Measurements from ENCODE around the gene CCDC83.
"Not testable (repeated sequence)": the region's sequence is repeated elsewhere in the genome, so short reads cannot be mapped to it uniquely, and the experiment has no call there.

CCDC83 gene

GRCh38 chr11:85835729-85836128 is 19.5 kb upstream of the CCDC83 start:
- no peak for DNase-seq (ENCODE audit: low read depth)

- not testable (repeated sequence) for DNase-seq (ENCODE audit: low read depth)
Measured at GRCh38 chr11:85840932-85841331, 14.3 kb upstream of the CCDC83 start.

DNA sequence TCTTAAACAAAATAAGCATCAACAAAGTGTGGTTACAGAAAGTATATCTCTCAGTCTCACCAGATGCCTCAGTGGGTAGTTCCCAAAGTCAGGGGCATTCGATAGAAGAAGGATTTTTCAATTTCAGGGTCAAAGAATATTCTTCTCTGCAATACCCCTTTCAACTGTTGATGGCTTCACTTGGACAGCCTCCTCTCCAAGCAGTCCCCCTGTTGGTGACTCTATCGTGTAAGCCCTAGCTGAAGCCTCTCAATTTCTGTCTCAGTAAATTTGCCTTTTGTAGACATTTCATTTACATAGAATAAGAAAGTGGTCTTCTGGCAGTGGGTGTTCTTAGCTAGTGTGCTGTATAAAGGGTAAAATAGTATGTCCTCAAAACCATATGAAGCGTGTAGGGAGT is 11.3 kb upstream of the CCDC83 start:
- DNase-seq (ENCODE audit: low read depth) = no peak

GRCh38 chr11:85844439-85845123 is 10.6 kb upstream of the CCDC83 start:
- no peak for DNase-seq (ENCODE audit: low read depth)

DNA sequence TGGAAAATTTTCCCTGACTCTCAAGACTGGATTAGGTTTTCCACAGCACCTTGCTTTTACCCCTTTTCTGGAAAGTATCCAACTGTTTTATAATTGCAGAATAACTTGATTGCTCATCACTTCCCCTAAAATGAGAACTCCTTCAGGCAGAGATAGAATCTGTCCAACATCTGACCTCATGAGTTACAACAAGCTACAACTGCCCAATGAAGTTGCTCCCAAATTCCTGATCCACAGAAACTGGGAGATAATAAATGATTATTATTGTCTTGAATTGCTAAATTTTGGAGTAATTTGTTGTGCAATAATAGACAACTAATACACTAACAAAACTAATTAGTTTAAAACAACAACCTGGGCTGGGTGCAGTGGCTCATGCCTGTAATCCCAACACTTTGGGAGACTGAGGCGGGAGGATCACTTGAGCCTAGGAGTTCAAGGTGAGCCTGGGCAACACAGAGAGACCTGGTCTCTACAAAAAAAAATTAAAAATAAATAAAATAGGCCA is 10.0 kb upstream of the CCDC83 start:
- no peak for DNase-seq (ENCODE audit: low read depth)

DNA sequence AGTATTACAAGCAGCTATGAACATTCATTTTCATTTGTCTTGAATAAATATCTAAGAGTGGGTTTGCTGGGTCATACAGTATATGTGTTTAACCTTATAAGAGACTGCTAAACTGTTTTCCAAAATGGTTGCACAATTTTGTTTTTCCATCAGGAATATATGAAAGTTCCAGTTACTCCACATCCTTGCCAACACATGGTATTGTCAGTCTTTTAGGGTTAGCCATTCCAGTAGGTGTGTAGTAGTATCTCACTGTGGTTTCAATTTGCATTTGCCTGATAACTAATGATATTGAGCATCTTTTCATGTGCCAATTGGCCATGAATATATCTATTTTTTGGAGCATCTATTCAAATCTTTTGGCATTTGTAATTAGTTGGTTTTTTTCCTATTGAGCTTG is 7.7 kb upstream of the CCDC83 start:
- no peak for DNase-seq (ENCODE audit: low read depth)

DNA sequence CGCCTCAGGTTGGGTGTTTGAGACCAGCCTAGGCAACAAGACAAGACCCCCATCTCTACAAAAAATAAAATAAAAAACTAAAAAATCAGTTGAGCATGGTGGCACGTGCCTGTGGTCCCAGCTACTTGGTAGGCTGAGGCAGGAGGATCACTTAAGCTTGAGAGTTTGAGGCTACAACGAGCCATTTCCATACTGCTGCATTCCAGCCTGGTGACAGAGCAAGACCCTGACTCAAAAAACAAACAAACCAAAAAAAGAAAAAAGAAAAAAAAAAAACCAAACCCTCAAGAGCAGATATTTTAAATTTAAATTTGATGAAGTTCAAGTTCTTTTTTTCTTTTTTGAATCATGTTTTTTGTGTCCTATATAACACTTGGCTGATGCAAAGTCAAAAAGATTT is 7.2 kb upstream of the CCDC83 start:
- no peak for DNase-seq (ENCODE audit: low read depth)

- DNase-seq (ENCODE audit: low read depth) = no peak
Measured at GRCh38 chr11:85848556-85848955, 6.6 kb upstream of the CCDC83 start.

DNA sequence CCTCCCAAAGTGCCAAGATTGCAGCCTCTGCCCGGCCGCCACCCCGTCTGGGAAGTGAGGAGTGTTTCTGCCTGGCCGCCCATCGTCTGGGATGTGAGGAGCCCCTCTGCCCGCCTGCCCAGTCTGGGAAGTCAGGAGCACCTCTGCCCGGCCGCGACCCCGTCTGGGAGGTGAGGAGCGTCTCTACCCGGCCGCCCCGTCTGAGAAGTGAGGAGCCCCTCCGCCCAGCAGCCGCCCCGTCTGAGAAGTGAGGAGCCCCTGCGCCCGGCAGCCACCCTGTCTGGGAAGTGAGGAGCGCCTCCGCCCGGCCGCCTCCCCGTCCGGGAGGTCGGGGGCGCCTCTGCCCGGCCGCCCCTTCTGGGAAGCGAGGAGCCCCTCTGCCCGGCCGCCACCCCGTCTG is 2.4 kb upstream of the CCDC83 start:
- DNase-seq (ENCODE audit: low read depth) = not testable (repeated sequence)

DNA sequence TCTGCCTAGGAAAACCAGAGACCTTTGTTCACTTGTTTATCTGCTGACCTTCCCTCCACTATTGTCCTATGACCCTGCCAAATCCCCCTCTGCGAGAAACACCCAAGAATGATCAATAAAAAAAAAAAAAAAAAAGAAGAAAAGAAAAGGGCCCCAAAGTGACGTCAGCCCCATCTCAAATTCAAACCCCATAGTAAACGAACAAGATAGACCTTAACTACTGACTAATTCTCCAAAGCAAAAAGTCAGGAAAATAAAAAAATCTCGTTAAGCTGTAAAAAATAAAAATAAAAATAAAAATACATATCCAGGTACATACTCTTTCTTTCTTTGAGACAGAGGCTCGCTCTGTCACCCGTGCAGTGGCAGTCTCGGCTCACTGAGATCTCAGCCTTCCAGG is 1.6 kb upstream of the CCDC83 start:
- DNase-seq (ENCODE audit: low read depth) = not testable (repeated sequence)

GRCh38 chr11:85854212-85854556 is 999 bp upstream of the CCDC83 start:
- no peak for DNase-seq (ENCODE audit: low read depth)

DNA sequence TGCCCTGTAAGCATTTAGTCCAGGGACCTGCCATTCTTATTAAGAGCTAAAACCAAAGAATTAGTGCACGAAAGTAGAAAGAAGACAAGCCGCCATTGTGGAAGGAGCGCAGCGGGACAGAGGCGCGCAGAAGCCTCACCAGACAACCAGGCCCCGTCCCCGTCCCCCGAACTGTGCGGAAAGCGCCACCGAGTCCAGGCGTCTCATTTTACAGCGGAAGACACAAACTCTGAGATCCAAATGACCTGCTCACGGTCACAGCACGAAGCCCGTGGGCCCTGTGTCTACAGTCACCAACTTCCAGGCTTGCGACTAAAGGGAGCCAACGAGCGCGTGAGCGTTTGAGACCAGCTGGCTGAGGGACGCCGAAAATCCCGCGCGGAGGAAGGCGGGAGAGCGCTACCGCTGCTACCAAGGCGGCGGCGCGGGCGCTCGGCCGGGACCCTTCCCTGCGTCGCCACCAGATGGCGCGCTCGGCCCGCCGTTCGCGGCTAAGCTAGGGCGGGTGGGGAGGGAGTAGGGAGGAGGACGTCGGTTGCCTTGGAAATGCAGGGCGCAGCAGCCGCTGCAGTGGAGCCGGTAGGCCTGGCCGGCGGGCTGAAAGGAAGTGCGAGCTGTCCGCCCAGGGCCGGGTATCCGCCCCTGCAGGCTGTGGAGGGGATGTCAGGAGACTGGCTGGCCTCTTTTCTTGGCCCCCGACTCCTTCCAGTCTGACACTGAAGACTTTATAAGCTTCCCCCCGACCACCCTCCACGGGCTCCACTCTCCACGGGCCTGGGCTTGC is 434 bp upstream of the CCDC83 start:
- DNase-seq (ENCODE audit: low read depth) = peak; percentile 81

- no peak for DNase-seq (ENCODE audit: low read depth)
Measured at GRCh38 chr11:85857098-85857497, 1.9 kb downstream of the CCDC83 start.

- not testable (repeated sequence) for DNase-seq (ENCODE audit: low read depth)
Measured at GRCh38 chr11:85859541-85859940, 4.4 kb downstream of the CCDC83 start.

GRCh38 chr11:85863855-85864254 is 8.7 kb downstream of the CCDC83 start:
- no peak for DNase-seq (ENCODE audit: low read depth)

DNA sequence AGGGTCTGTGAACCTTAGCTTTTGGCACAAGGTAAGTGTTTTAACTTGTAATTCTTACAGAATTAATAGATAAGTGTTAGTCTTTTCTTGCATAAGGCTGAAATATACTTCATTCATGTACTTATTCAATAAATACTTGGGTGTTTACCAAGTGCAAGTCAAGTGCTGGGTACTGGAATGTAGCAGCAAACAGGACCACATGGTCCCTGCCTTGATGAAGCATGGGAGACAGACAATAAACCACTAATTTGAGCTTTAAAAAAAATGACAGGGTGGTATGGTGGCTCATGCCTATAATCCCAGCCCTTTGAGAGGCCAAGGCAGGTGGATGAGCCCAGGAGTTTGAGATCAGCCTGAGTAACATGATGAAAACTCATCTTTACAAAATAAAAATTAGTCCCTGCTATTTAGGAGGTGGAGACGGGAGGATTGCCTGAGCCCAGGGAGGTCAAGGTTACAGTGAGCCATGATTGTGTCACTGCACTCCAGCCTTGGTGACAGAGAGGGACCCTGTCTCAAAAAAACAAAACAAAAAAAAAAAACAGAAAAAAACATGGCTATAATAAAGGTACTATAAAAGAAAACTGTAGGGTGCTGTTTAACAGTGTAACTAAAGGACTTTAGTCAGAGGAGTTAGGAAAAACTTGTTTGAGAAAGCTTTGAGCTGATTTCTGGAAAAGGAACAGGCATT is 11.1 kb downstream of the CCDC83 start:
- DNase-seq (ENCODE audit: low read depth) = no peak

DNA sequence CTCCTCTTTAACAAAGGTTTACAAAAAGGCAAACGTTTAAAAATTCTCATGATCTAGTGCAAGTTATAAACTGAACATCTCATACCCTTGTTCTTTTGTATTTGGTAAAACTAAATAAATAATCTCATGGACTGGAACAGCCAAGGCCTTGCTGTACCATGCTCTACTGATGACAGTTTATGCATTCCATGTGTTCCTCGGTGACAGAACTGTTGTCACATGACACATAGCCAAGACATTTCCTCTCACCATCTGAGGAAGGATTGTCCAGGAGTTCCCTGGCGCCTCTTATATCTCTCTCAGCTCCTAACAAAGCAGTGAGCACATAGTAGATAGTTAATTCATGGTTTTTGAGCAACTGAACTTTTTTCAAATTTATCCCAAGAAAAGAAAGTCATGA is 12.6 kb downstream of the CCDC83 start:
- no peak for DNase-seq (ENCODE audit: low read depth)

DNA sequence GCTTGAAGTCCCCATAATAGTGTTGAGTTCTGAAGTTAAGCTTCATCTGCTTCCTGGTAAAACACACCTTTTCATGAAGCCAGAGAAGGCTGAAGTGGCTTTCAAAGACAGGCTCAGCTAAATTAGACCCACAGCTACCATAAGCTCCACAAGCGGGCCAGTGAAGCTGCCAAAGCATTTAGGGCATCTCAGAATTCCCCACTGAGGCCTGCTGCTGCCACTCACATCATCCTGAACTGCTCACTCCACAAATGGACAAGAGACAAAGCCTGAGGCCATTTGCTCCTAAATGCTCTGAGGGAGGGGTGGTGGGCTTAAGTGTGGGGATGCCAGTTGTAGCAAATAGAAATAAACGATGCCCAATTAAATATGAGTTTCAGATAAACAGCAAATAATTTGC is 14.6 kb downstream of the CCDC83 start:
- no peak for DNase-seq (ENCODE audit: low read depth)

DNA sequence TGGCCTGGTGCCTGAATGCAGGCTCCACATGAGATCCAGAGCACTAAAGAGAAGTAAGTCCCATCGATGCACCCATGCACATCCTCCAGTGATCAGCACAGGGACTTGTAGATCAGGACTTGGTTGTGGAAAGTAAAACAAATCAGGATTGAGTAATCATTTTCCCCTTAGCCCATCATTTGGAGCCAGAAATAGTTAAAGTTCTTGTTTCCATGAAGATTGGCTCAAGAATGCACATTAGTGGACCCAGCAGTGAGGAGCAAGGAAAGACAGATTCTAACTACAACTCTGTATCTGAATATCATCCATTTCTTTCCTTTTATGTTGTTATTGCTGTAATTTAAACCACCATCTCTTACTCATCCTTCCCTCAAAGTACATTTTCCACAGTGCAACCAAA is 19.1 kb downstream of the CCDC83 start:
- DNase-seq (ENCODE audit: low read depth) = no peak

GRCh38 chr11:85875505-85875904 is 20.3 kb downstream of the CCDC83 start:
- no peak for DNase-seq (ENCODE audit: low read depth)

- DNase-seq (ENCODE audit: low read depth) = no peak
Measured at GRCh38 chr11:85884581-85885021, 29.4 kb downstream of the CCDC83 start.

GRCh38 chr11:85886089-85887056 is 31.2 kb downstream of the CCDC83 start:
- DNase-seq (ENCODE audit: low read depth) = no peak

Measured in activated T-cell treated with anti-CD3 and anti-CD28 coated beads for 1 hour (primary cell).